HUES6 (cell line): ENCODE data around the gene TSPAN9.

ENCODE experiments used
- H3K27ac ChIP-seq: 2 replicates; pipeline ENCODE4 v1.7.0; 2013; ENCODE audit warnings: low read depth, mild to moderate bottlenecking, low read length, inconsistent platforms
- H3K27me3 ChIP-seq: 2 replicates; pipeline ENCODE4 v1.6.1; 2013; ENCODE audit warnings: low read length; ENCODE audit not compliant: control insufficient read depth, insufficient read depth
- H3K36me3 ChIP-seq: 2 replicates; pipeline ENCODE4 v1.6.1; 2013; ENCODE audit warnings: low read length; ENCODE audit not compliant: control insufficient read depth, insufficient read depth
- H3K4me1 ChIP-seq: 2 replicates; pipeline ENCODE4 v1.6.1; 2013; ENCODE audit warnings: low read length; ENCODE audit not compliant: control insufficient read depth, insufficient read depth
- H3K4me3 ChIP-seq: 2 replicates; pipeline ENCODE4 v1.5.1; 2013; ENCODE audit warnings: low read depth, low read length
- H3K9ac ChIP-seq: one replicate; pipeline ENCODE4 v1.6.1; 2013; ENCODE audit warnings: mild to moderate bottlenecking, low read length
- H3K9me3 ChIP-seq: 2 replicates; pipeline ENCODE4 v1.6.1; 2013; ENCODE audit warnings: low read depth, low read length; ENCODE audit not compliant: control insufficient read depth, insufficient read depth

The TSPAN9 gene

GRCh38 chr12:3102771-3103410 lies 25.7 kb downstream of the TSPAN9 start:
- H3K27me3 ChIP-seq, result no peaks in the 10 kb centered on the region
- no peak overlapping the region for H3K9ac ChIP-seq
- peaks cover 24% of the 10 kb centered on the region; the same call in 1 of the 2 replicates for H3K4me1 ChIP-seq
- H3K36me3 ChIP-seq, result no peaks in the 10 kb centered on the region
- H3K9me3 ChIP-seq, result no peaks in the 10 kb centered on the region
- no peak overlapping the region for H3K4me3 ChIP-seq
- H3K27ac ChIP-seq, result no peak overlapping the region

GRCh38 chr12:3103806-3104205 lies 26.6 kb downstream of the TSPAN9 start:
- no peaks in the 10 kb centered on the region for H3K27me3 ChIP-seq
- no peaks in the 10 kb centered on the region for H3K9me3 ChIP-seq
- H3K36me3 ChIP-seq, result no peaks in the 10 kb centered on the region
- no peak overlapping the region for H3K9ac ChIP-seq
- no peak overlapping the region for H3K4me3 ChIP-seq
- peaks cover 24% of the 10 kb centered on the region; the same call in 1 of the 2 replicates for H3K4me1 ChIP-seq
- no peak overlapping the region for H3K27ac ChIP-seq

- no peak overlapping the region for H3K27ac ChIP-seq
Measured at GRCh38 chr12:3105690-3106479, 28.7 kb downstream of the TSPAN9 start.

GRCh38 chr12:3106579-3106978 lies 29.4 kb downstream of the TSPAN9 start:
- H3K4me1 ChIP-seq, result peaks cover 24% of the 10 kb centered on the region; the same call in 1 of the 2 replicates
- no peak overlapping the region for H3K4me3 ChIP-seq

More at GRCh38 chr12:3105690-3106479, 28.7 kb downstream of the TSPAN9 start:
- Histone ChIP-seq H3K9ac (no peak overlapping the region), H3K36me3 (no peaks in the 10 kb centered on the region), H3K4me3 (no peak overlapping the region), H3K27me3 (no peaks in the 10 kb centered on the region), H3K9me3 (no peaks in the 10 kb centered on the region), H3K4me1 (peaks cover 24% of the 10 kb centered on the region; the same call in 1 of the 2 replicates)

GRCh38 chr12:3107071-3107583 lies 29.9 kb downstream of the TSPAN9 start:
- Histone ChIP-seq H3K36me3 (no peaks in the 10 kb centered on the region), H3K27me3 (no peaks in the 10 kb centered on the region), H3K4me1 (peaks cover 24% of the 10 kb centered on the region; the same call in 1 of the 2 replicates), H3K4me3 (no peak overlapping the region), H3K9me3 (no peaks in the 10 kb centered on the region), H3K27ac (no peak overlapping the region), H3K9ac (no peak overlapping the region)

More at GRCh38 chr12:3106579-3106978, 29.4 kb downstream of the TSPAN9 start:
- Histone ChIP-seq H3K27me3 (no peaks in the 10 kb centered on the region), H3K9me3 (no peaks in the 10 kb centered on the region), H3K27ac (no peak overlapping the region), H3K9ac (no peak overlapping the region), H3K36me3 (no peaks in the 10 kb centered on the region)

GRCh38 chr12:3107954-3108353 lies 30.8 kb downstream of the TSPAN9 start:
- Histone ChIP-seq H3K9ac (no peak overlapping the region), H3K36me3 (no peaks in the 10 kb centered on the region), H3K4me3 (no peak overlapping the region), H3K27ac (no peak overlapping the region), H3K4me1 (peaks cover 24% of the 10 kb centered on the region; the same call in 1 of the 2 replicates), H3K9me3 (no peaks in the 10 kb centered on the region), H3K27me3 (no peaks in the 10 kb centered on the region)

GRCh38 chr12:3110578-3110977 lies 33.4 kb downstream of the TSPAN9 start:
- Histone ChIP-seq H3K9me3 (no peaks in the 10 kb centered on the region), H3K36me3 (no peaks in the 10 kb centered on the region), H3K4me1 (peaks cover 12% of the 10 kb centered on the region; the same call in 1 of the 2 replicates), H3K27ac (no peak overlapping the region), H3K4me3 (no peak overlapping the region), H3K27me3 (no peaks in the 10 kb centered on the region), H3K9ac (no peak overlapping the region)

- Histone ChIP-seq H3K4me1 (peaks cover 10% of the 10 kb centered on the region; the same call in 1 of the 2 replicates), H3K36me3 (no peaks in the 10 kb centered on the region), H3K27me3 (no peaks in the 10 kb centered on the region), H3K4me3 (no peak overlapping the region), H3K9ac (no peak overlapping the region), H3K9me3 (no peaks in the 10 kb centered on the region), H3K27ac (no peak overlapping the region)
Measured at GRCh38 chr12:3113671-3114325, 36.6 kb downstream of the TSPAN9 start.

GRCh38 chr12:3114671-3115070 lies 37.5 kb downstream of the TSPAN9 start:
- Histone ChIP-seq H3K36me3 (no peaks in the 10 kb centered on the region), H3K9ac (no peak overlapping the region), H3K4me3 (no peak overlapping the region), H3K9me3 (no peaks in the 10 kb centered on the region), H3K27ac (no peak overlapping the region), H3K27me3 (no peaks in the 10 kb centered on the region), H3K4me1 (peaks cover 10% of the 10 kb centered on the region; the same call in 1 of the 2 replicates)

GRCh38 chr12:3115078-3115477 lies 37.9 kb downstream of the TSPAN9 start:
- Histone ChIP-seq H3K4me1 (peaks cover 10% of the 10 kb centered on the region; the same call in 1 of the 2 replicates), H3K9me3 (no peaks in the 10 kb centered on the region), H3K4me3 (no peak overlapping the region), H3K36me3 (no peaks in the 10 kb centered on the region), H3K27me3 (no peaks in the 10 kb centered on the region), H3K9ac (no peak overlapping the region), H3K27ac (no peak overlapping the region)
